Measurements from ENCODE around the gene BCL11B.

The BCL11B gene

DNA sequence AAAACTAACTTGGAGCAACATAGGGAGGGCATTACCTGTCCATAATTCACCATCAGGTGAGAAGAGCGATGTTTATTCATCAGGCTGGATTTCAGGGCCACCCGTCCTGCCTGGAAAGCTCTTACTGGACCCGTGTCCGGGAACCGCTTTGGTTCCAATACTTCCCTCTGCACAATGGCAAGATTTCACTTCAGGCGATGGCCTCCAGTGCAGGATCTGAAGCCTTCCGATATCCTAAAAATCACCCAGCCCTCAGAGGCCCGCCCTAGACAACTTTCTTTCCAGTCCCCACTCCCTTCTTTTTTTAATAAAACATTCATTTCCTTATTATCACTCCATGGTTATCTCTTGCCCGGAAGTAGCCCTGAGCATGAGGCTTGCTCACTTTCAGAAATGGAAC, 92.5 kb downstream of the BCL11B start:
- Histone ChIP-seq H3K9me3 (ENCODE audit: severe bottlenecking) (no peaks in the 10 kb centered on the region), H3K36me3 (no peaks in the 10 kb centered on the region), H3K27me3 (ENCODE audit: insufficient read depth, low read depth, severe bottlenecking) (peaks cover 72% of the 10 kb centered on the region), H3K27ac (no peak overlapping the region), H3K4me3 (ENCODE audit: low read depth, low read length) (no peak overlapping the region)
- DNase-seq, result no peak
- TF ChIP-seq, protein P1, sequence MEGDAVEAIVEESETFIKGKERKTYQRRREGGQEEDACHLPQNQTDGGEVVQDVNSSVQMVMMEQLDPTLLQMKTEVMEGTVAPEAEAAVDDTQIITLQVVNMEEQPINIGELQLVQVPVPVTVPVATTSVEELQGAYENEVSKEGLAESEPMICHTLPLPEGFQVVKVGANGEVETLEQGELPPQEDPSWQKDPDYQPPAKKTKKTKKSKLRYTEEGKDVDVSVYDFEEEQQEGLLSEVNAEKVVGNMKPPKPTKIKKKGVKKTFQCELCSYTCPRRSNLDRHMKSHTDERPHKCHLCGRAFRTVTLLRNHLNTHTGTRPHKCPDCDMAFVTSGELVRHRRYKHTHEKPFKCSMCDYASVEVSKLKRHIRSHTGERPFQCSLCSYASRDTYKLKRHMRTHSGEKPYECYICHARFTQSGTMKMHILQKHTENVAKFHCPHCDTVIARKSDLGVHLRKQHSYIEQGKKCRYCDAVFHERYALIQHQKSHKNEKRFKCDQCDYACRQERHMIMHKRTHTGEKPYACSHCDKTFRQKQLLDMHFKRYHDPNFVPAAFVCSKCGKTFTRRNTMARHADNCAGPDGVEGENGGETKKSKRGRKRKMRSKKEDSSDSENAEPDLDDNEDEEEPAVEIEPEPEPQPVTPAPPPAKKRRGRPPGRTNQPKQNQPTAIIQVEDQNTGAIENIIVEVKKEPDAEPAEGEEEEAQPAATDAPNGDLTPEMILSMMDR (IDR thresholded peaks at IDR 0.05; ENCODE audit: low read depth, low read length), result no peak

DNA sequence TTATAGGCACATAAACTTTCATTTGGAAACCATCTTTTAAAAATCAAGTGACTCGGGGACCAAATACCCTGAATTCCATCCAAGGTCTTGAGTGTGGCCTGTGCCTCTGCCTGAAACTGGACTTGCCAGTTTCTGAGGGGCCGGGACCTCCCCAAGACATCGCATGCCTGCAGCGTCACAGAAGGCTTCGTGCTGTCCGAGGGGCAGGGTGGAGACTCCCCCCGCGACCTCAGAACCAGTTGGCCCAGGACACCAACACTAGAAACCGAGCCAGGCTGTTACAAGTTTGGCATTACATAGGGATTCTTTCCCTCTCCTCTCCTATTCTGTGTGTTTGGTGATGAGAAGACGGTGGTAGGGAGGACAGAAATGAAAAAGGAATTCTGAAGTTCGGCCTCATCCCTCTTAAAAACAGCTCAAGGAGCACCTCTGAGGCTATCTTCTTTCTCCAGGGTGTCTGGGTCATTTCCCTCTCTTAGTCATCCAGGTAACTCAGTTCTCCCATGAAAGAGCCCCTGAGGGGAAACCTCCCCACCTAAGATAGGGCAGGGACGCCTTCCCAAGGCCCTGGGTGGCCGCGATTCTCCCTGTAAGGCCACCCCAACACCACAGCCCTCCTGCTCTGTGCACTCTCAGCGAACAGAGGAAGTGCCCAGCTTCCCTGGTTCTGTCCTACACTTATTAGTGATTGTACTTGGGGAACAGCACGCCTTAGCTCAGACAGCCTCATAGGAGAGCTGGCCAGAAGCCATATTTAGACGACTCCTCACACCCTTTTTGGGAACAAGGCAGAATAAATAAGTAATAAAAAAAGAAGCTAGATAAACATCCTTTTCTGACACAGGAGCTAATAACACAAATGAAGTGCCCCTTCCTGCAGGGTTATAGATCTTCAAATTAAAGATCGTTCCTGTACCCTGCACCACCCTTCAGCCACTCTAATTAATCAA, 93.8 kb downstream of the BCL11B start:
- no peaks in the 10 kb centered on the region for H3K9me3 ChIP-seq (ENCODE audit: severe bottlenecking)
- H3K36me3 ChIP-seq, result no peaks in the 10 kb centered on the region
- no peak overlapping the region for H3K27ac ChIP-seq
- no peak for DNase-seq
- peaks cover 62% of the 10 kb centered on the region for H3K27me3 ChIP-seq (ENCODE audit: insufficient read depth, low read depth, severe bottlenecking)
- TF ChIP-seq, protein P1 (IDR thresholded peaks at IDR 0.05; ENCODE audit: low read depth, low read length), result no peak
- no peak overlapping the region for H3K4me3 ChIP-seq (ENCODE audit: low read depth, low read length)

DNA sequence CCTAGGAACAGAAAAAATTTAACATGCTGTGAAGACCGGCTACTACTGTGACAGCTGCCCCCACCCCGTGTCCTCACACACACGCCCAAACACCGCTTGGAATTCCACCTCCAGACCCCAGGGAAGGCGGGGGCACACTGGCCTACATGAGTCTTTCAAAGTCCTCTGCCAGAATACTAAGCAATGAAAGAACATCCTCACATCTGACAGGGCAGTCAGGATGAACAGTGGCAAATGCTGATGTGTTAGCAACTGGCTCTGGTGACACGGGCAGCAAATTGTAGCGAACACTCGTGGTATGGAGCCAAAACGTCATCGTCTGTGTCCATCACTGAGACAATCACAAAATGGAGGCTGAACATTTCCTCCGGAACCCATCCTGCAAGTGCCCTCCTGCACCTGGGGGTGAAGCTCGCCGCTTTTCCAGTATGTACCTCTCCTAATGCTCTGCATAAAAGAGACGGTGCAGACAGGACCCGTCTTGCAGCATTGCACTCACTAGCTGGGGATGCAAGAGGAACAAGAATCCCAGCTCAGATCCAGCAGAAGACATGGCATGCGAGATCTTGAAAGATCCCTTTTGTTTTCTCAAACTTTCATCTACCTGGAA, 94.8 kb downstream of the BCL11B start:
- DNase-seq, result no peak
- peaks cover 62% of the 10 kb centered on the region for H3K27me3 ChIP-seq (ENCODE audit: insufficient read depth, low read depth, severe bottlenecking)
- TF ChIP-seq, protein P1 (IDR thresholded peaks at IDR 0.05; ENCODE audit: low read depth, low read length), result no peak
- no peaks in the 10 kb centered on the region for H3K9me3 ChIP-seq (ENCODE audit: severe bottlenecking)
- no peak overlapping the region for H3K4me3 ChIP-seq (ENCODE audit: low read depth, low read length)
- no peaks in the 10 kb centered on the region for H3K36me3 ChIP-seq
- H3K27ac ChIP-seq, result no peak overlapping the region

DNA sequence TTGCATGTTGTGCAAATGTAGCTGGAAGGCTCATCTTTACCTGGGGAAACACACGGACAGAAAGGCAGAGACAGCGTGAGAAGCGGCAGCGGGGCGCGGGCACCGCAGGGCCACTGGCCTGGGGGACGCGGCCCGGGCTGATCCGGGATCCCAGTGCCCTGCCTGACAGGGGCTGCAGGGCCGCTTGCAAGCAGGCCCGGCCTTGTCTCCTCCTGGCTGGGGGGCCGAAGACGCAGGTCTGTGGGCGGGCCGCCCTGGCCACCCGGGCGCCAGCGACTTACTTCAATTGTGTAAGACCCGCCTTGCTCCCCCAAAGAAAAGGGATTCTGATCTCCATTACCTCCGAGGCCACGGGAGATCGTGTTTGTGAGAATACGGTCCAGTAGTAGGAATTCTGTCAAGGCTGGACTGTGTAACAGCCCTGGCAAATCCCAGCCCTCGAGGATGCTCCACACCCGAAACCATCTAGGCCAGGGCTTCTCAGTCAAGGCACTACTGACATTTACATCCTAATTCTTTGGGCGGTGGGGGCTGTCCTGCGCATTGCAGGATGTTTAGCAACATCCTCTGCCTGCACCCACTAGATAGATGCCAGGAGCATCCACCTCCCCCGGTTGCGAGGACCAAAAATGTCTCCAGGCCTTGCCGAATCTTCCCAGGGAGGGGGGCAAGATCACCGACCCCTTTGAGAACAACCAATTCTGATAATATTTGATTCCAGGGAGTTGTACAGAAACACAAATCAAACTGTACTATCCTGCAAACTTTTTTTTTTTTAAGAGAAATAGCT, 95.6 kb downstream of the BCL11B start:
- Histone ChIP-seq H3K27ac (no peak overlapping the region), H3K9me3 (ENCODE audit: severe bottlenecking) (no peaks in the 10 kb centered on the region), H3K36me3 (no peaks in the 10 kb centered on the region), H3K27me3 (ENCODE audit: insufficient read depth, low read depth, severe bottlenecking) (peaks cover 59% of the 10 kb centered on the region), H3K4me3 (ENCODE audit: low read depth, low read length) (no peak overlapping the region)
- TF ChIP-seq, protein P1 (IDR thresholded peaks at IDR 0.05; ENCODE audit: low read depth, low read length), result no peak
- no peak for DNase-seq

DNA sequence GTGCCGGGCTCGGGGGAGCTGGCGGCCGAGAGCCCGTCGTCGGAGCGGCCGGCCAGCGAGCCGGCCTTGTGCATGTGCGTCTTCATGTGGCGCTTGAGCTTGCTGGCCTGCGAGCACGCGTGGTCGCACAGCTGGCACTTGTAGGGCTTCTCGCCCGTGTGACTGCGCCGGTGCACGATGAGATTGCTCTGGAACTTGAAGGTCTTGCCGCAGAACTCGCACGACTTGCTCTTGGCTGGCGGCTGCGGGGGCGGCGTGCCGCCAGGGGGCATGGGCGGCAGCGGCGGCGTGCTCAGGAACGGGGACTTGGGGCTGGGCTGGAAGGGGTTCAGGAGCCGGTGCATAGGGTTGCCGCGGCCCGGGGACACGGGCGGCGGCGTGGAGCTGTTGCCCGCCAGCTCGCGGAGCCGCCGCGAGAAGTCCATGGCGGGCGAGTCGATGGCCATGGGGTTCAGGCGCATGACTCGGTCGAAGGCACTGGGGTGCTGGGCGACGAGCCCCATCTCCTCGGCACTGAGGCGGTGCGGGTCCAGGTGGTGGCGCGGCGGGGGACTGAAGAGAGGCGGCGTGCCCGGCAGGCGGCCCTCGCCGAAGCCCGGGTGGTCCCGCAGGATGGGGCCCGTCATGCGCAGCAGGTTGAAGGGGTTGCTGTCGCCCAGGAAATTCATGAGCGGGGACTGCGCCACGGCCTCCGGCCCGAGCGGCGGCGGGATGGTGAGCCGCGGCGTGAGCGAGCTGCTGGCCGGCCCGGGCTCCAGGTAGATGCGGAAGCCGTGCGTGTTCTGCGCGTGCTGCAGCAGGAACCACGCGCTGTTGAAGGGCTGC, 96.5 kb downstream of the BCL11B start:
- Histone ChIP-seq H3K9me3 (ENCODE audit: severe bottlenecking) (no peaks in the 10 kb centered on the region), H3K27me3 (ENCODE audit: insufficient read depth, low read depth, severe bottlenecking) (peaks cover 59% of the 10 kb centered on the region), H3K4me3 (ENCODE audit: low read depth, low read length) (no peak overlapping the region), H3K27ac (no peak overlapping the region), H3K36me3 (no peaks in the 10 kb centered on the region)
- TF ChIP-seq, protein P1 (IDR thresholded peaks at IDR 0.05; ENCODE audit: low read depth, low read length), result no peak
- DNase-seq, result no peak

All from WERI-Rb-1 (cell line).